ENCODE results near the gene ABTB2.

The ABTB2 gene

DNA sequence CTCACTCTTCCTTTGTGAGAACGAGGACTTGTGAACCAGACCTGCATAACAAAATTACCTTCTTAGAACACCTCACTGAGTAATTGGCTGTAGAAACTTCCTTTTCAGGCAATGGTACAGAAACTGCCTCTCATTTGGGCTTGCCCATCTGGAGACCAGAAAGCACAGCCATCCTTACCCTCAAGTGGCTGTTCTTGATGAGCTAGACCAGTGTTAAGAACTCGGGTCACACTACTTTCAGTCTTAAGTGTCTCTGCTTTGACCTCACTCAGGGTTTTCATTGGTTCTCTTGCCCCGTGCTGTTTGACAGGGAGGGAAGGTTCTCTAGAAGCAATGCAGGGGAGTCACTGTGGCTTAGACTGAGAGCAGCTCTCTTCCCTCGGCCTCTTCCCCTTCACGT is 223.0 kb downstream of the ABTB2 start:
- no peak overlapping the region for H3K27ac ChIP-seq (replicated peaks)
- no peak overlapping the region for H3K4me3 ChIP-seq (replicated peaks; ENCODE audit: insufficient read depth, low read length)
- H3K27me3 ChIP-seq (ENCODE audit: insufficient read depth, poor library complexity, severe bottlenecking): no peaks in the 10 kb centered on the region
- DNase-seq (ENCODE audit: low read depth in 1 of 2, low spot score in 1 of 2): no peak
- no peak for TF ChIP-seq POLR2AphosphoS5 (IDR thresholded peaks at IDR 0.05; ENCODE audit: low read depth)
- TF ChIP-seq, protein P1, sequence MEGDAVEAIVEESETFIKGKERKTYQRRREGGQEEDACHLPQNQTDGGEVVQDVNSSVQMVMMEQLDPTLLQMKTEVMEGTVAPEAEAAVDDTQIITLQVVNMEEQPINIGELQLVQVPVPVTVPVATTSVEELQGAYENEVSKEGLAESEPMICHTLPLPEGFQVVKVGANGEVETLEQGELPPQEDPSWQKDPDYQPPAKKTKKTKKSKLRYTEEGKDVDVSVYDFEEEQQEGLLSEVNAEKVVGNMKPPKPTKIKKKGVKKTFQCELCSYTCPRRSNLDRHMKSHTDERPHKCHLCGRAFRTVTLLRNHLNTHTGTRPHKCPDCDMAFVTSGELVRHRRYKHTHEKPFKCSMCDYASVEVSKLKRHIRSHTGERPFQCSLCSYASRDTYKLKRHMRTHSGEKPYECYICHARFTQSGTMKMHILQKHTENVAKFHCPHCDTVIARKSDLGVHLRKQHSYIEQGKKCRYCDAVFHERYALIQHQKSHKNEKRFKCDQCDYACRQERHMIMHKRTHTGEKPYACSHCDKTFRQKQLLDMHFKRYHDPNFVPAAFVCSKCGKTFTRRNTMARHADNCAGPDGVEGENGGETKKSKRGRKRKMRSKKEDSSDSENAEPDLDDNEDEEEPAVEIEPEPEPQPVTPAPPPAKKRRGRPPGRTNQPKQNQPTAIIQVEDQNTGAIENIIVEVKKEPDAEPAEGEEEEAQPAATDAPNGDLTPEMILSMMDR (IDR thresholded peaks at IDR 0.05; ENCODE audit: insufficient read depth, low read length): no peak
- TF ChIP-seq GABPA (IDR thresholded peaks at IDR 0.05; ENCODE audit: low read depth): no peak
- TF ChIP-seq, protein P2, sequence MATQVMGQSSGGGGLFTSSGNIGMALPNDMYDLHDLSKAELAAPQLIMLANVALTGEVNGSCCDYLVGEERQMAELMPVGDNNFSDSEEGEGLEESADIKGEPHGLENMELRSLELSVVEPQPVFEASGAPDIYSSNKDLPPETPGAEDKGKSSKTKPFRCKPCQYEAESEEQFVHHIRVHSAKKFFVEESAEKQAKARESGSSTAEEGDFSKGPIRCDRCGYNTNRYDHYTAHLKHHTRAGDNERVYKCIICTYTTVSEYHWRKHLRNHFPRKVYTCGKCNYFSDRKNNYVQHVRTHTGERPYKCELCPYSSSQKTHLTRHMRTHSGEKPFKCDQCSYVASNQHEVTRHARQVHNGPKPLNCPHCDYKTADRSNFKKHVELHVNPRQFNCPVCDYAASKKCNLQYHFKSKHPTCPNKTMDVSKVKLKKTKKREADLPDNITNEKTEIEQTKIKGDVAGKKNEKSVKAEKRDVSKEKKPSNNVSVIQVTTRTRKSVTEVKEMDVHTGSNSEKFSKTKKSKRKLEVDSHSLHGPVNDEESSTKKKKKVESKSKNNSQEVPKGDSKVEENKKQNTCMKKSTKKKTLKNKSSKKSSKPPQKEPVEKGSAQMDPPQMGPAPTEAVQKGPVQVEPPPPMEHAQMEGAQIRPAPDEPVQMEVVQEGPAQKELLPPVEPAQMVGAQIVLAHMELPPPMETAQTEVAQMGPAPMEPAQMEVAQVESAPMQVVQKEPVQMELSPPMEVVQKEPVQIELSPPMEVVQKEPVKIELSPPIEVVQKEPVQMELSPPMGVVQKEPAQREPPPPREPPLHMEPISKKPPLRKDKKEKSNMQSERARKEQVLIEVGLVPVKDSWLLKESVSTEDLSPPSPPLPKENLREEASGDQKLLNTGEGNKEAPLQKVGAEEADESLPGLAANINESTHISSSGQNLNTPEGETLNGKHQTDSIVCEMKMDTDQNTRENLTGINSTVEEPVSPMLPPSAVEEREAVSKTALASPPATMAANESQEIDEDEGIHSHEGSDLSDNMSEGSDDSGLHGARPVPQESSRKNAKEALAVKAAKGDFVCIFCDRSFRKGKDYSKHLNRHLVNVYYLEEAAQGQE (IDR thresholded peaks at IDR 0.05; ENCODE audit: insufficient replicate concordance, low read depth): no peak
- TF ChIP-seq SPI1 (IDR thresholded peaks at IDR 0.05; ENCODE audit: borderline replicate concordance, low read depth): no peak

DNA sequence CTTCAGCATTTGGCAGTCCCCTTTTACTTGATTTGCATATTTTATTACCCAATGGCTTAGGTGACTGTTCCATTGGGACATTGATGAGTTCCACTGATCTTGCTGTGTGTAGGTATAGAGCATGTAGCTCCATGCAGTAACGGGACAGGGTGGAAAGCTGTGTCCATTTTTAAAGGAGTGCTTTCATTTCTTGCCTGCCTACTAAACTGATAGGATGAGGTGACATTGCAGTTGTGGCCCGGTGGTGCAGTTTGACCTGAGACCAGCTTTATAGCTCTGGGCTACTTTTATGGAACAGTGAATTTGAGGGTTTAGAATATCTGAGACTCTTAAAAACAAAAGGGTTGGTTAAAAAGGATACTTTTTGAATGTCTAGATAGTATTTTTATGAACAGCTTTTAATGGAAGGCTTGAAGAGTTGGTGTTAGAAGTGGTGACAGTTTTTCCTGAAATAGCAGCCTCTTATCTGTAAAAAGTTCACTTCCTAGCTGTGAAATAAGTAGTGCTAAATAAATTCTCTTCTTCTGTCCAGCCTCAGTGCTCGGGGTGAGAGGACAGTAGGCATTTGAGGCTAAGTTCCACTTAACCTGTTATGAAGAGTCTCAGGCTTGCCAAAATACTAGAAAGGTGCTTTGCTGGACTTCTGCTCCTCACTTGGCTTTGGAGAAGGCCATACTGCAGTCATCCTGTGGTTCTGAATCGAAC is 225.4 kb downstream of the ABTB2 start:
- Histone ChIP-seq H3K4me3 (replicated peaks; ENCODE audit: insufficient read depth, low read length) (no peak overlapping the region), H3K27me3 (ENCODE audit: insufficient read depth, poor library complexity, severe bottlenecking) (no peaks in the 10 kb centered on the region), H3K27ac (replicated peaks) (no peak overlapping the region)
- no peak for TF ChIP-seq SPI1 (IDR thresholded peaks at IDR 0.05; ENCODE audit: borderline replicate concordance, low read depth)
- TF ChIP-seq, protein P2 (IDR thresholded peaks at IDR 0.05; ENCODE audit: insufficient replicate concordance, low read depth): no peak
- TF ChIP-seq, protein P1 (IDR thresholded peaks at IDR 0.05; ENCODE audit: insufficient read depth, low read length): no peak
- no peak for TF ChIP-seq POLR2AphosphoS5 (IDR thresholded peaks at IDR 0.05; ENCODE audit: low read depth)
- no peak for TF ChIP-seq GABPA (IDR thresholded peaks at IDR 0.05; ENCODE audit: low read depth)
- DNase-seq (ENCODE audit: low read depth in 1 of 2, low spot score in 1 of 2): no peak

DNA sequence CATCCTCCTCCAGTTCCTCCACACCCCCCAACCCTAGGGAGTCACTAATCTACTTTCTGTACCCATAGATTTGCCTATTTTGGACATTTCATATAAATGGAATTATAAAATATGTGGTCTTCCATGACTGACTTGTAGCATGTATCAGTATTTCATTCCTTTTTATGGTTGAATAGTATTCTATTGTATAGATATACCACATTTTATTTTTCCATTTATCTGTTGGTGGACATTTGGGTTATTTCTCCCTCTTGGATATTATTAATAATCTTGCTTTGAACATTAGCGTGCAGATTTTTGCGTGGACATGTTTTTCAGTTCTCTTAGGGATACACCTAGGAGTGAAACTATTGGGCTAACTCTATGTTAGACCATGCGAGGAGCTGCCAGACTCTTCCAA is 229.0 kb downstream of the ABTB2 start:
- no peak overlapping the region for H3K27ac ChIP-seq (replicated peaks)
- DNase-seq (ENCODE audit: low read depth in 1 of 2, low spot score in 1 of 2): no peak
- TF ChIP-seq GABPA (IDR thresholded peaks at IDR 0.05; ENCODE audit: low read depth) (no peak), SPI1 (IDR thresholded peaks at IDR 0.05; ENCODE audit: borderline replicate concordance, low read depth) (no peak)
- no peak overlapping the region for H3K4me3 ChIP-seq (replicated peaks; ENCODE audit: insufficient read depth, low read length)
- H3K27me3 ChIP-seq (ENCODE audit: insufficient read depth, poor library complexity, severe bottlenecking): no peaks in the 10 kb centered on the region

DNA sequence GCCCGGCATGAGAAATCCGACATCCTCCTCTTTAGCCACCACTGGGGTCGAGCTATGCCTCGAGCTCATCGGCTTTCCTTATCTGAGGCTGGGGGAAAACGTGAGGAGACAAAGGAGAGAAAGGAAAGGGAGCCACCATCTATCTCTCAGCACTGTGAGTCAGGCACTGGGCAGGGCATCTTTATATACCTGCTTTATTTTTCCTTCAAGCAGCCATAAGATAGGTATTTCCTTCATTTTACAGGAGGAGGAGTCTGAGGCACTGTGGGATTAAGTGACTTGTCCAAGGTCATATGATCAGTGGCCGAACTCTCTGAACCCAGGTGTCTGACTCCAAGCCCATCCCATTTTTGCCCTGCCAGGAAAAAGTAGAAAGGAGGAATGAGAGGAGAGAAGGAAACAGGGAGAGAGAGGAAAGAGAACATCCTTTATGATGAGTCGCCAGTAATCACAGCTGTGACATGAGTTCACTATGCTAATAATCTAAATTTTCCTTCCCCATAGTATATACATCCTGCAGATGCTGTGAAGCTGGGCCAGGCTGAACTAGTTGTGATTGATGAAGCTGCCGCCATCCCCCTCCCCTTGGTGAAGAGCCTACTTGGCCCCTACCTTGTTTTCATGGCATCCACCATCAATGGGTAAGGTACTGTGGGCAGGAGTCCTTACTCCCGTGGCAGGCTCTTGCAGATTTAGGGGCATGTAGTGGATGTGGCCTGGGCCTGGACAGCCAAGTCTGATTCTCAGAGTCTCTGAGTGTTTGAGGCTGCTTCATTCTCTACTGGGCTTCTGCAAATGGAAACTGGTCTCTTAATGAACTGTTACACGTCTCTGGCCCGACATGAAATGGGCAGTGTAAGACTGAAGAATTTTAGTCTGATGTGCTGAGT is 230.6 kb downstream of the ABTB2 start:
- Histone ChIP-seq H3K27me3 (ENCODE audit: insufficient read depth, poor library complexity, severe bottlenecking) (no peaks in the 10 kb centered on the region), H3K27ac (replicated peaks) (no peak overlapping the region), H3K4me3 (replicated peaks; ENCODE audit: insufficient read depth, low read length) (no peak overlapping the region)
- DNase-seq (ENCODE audit: low read depth in 1 of 2, low spot score in 1 of 2): no peak
- TF ChIP-seq POLR2AphosphoS5 (IDR thresholded peaks at IDR 0.05; ENCODE audit: low read depth): no peak
- TF ChIP-seq, protein P1 (IDR thresholded peaks at IDR 0.05; ENCODE audit: insufficient read depth, low read length): no peak
- TF ChIP-seq SPI1 (IDR thresholded peaks at IDR 0.05; ENCODE audit: borderline replicate concordance, low read depth): no peak
- TF ChIP-seq, protein P2 (IDR thresholded peaks at IDR 0.05; ENCODE audit: insufficient replicate concordance, low read depth): no peak
- no peak for TF ChIP-seq GABPA (IDR thresholded peaks at IDR 0.05; ENCODE audit: low read depth)
